ENCODE measurements around the gene ZNF618.

DNA sequence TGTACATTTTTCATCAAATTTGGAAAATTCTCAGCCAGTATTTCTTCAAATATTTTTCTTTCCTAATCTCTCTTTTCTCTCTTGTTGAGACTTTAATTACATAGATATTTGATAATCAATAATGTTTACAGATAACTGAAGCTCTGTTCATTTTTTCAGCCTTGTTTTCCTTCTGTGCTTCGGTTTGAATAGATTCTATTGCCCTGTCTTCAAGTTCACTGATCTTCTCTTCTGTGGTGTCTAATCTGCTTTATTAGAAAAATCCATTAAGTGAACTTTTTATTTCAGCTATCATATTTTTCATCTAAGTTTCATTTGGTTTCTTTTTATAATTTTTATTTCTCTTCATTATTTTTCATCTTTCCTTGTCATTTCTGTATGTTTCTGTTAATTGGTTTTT lies 147.9 kb downstream of the ZNF618 start:
- TF ChIP-seq CTCF (conservative IDR thresholded peaks at IDR 0.05; ENCODE audit: low read length): no peak
- no peak for TF ChIP-seq EZH2phosphoT487 (IDR thresholded peaks at IDR 0.05; ENCODE audit: borderline replicate concordance, low read depth, low read length)
